Hepatocyte (in vitro differentiated cells): ENCODE data around the gene PRIMA1. TPM values are rescaled to one million over a fixed set of nuclear protein-coding genes. Genes with fewer than 3 reads are reported as not detected.

ENCODE experiments used
- DNase-seq: peaks from one replicate; pipeline ENCODE4 v3.0.0-alpha.2; 2016; ENCODE audit warnings: low spot score
- H2AFZ ChIP-seq: fragments of 200-600 bp; sonication (generic); 2 replicates; pipeline ENCODE4 v1.6.0; 2016; ENCODE audit warnings: antibody characterized with exemption, mild to moderate bottlenecking
- H3K27ac ChIP-seq: fragments of 200-600 bp; sonication (generic); 2 replicates; pipeline ENCODE4 v1.5.1; 2016; ENCODE audit warnings: mild to moderate bottlenecking
- H3K27me3 ChIP-seq: fragments of 200-600 bp; sonication (generic); 2 replicates; pipeline ENCODE4 v1.6.1; 2016
- H3K36me3 ChIP-seq: fragments of 200-600 bp; sonication (generic); replicated peaks from 2 replicates; pipeline ENCODE4 v1.5.1; 2016; ENCODE audit warnings: low read depth; ENCODE audit not compliant: insufficient read depth
- H3K4me1 ChIP-seq: fragments of 200-600 bp; sonication (generic); 2 replicates; pipeline ENCODE4 v1.5.1; 2016; ENCODE audit warnings: mild to moderate bottlenecking, moderate library complexity; ENCODE audit not compliant: insufficient read depth
- H3K4me2 ChIP-seq: fragments of 200-600 bp; sonication (generic); 2 replicates; pipeline ENCODE4 v1.6.0; 2016
- H3K4me3 ChIP-seq: fragments of 200-600 bp; sonication (generic); 2 replicates; pipeline ENCODE4 v1.5.1; 2016; ENCODE audit warnings: mild to moderate bottlenecking
- H3K79me2 ChIP-seq: fragments of 200-600 bp; sonication (generic); 2 replicates; pipeline ENCODE4 v1.6.0; 2017; ENCODE audit warnings: mild to moderate bottlenecking
- H3K9me2 ChIP-seq: fragments of 200-600 bp; sonication (generic); replicated peaks from 2 replicates; pipeline ENCODE4 v1.6.0; 2017; ENCODE audit warnings: mild to moderate bottlenecking; ENCODE audit not compliant: insufficient read depth
- H3K9me3 ChIP-seq: fragments of 200-600 bp; sonication (generic); 2 replicates; pipeline ENCODE4 v1.5.1; 2016; ENCODE audit warnings: low read depth, mild to moderate bottlenecking
- H4K20me1 ChIP-seq: fragments of 200-600 bp; sonication (generic); 2 replicates; pipeline ENCODE4 v1.6.0; 2016; ENCODE audit warnings: mild to moderate bottlenecking; ENCODE audit not compliant: insufficient read depth, poor library complexity, severe bottlenecking
- CTCF ChIP-seq: fragments of 200-600 bp; sonication (generic); IDR thresholded peaks from 2 replicates; pipeline ENCODE4 v1.5.1; 2016; ENCODE audit warnings: antibody characterized with exemption, mild to moderate bottlenecking; ENCODE audit not compliant: poor library complexity
- EZH2 ChIP-seq: fragments of 200-600 bp; sonication (generic); IDR thresholded peaks from 2 replicates; pipeline ENCODE4 v1.6.1; 2016; ENCODE audit warnings: antibody characterized with exemption, mild to moderate bottlenecking, borderline replicate concordance
- EZH2phosphoT487 ChIP-seq: fragments of 200-600 bp; sonication (generic); IDR thresholded peaks from one replicate; pipeline ENCODE4 v1.6.1; 2018; ENCODE audit warnings: antibody characterized with exemption, mild to moderate bottlenecking, low read depth, moderate library complexity; ENCODE audit not compliant: unreplicated experiment, severe bottlenecking
- WGBS: methylation state at CpG from one replicate; pipeline ENCODE4 v1.1.6; 2016; ENCODE audit warnings: low lambda C conversion rate; ENCODE audit errors: missing lambda C conversion rate; 5-methylcytosine and 5-hydroxymethylcytosine counted together
- polyA plus RNA-seq: library from polyadenylated mRNA; unstranded; fragments of >200 nt; fragmentation: Nextera tagmentation; extraction: Ambion mirVana; gene quantifications from 2 replicates; pipeline ENCODE4 v1.2.1, GENCODE V29; 2016
- total RNA-seq: library from RNA; depleted of rRNA; stranded (reverse); fragments of >200 nt; gene quantifications from 2 replicates; pipeline ENCODE4 v1.2.3, GENCODE V29; 2014

Gene PRIMA1
- total and polyA plus RNA-seq, 2 experiments from 2014 or later, result 1.5 to 1.9 TPM

GRCh38 chr14:93793555-93794324, 5.5 kb upstream of the PRIMA1 start:
- no peak for TF ChIP-seq EZH2
- no peak for TF ChIP-seq CTCF
- TF ChIP-seq EZH2phosphoT487, result no peak
- Histone ChIP-seq H3K9me2 (no peaks in the 10 kb centered on the region), H4K20me1 (no peaks in the 10 kb centered on the region), H3K27ac (no peak overlapping the region), H3K4me2 (no peak overlapping the region), H3K4me1 (peaks cover 6% of the 10 kb centered on the region), H3K27me3 (peaks cover 14% of the 10 kb centered on the region), H3K4me3 (no peak overlapping the region), H3K9me3 (no peaks in the 10 kb centered on the region), H2AFZ (no peak overlapping the region), H3K36me3 (no peaks in the 10 kb centered on the region), H3K79me2 (no peaks in the 10 kb centered on the region)
- no peak for DNase-seq
- 81% methylated on average over 10 of the region's 10 CpGs for WGBS

- Histone ChIP-seq H3K27me3 (peaks cover 24% of the 10 kb centered on the region), H3K4me1 (peaks cover 15% of the 10 kb centered on the region)
These were observed 4.1 kb upstream of the PRIMA1 start for GRCh38 chr14:93792391-93792790.

GRCh38 chr14:93790966-93791365, 2.7 kb upstream of the PRIMA1 start:
- WGBS, result 79% methylated on average over 5 of the region's 5 CpGs
- no peaks in the 10 kb centered on the region for H4K20me1 ChIP-seq
- H3K4me2 ChIP-seq, result no peak overlapping the region
- H3K4me1 ChIP-seq, result peaks cover 15% of the 10 kb centered on the region
- H3K4me3 ChIP-seq, result no peak overlapping the region
- H3K9me2 ChIP-seq, result no peaks in the 10 kb centered on the region
- DNase-seq, result no peak
- no peaks in the 10 kb centered on the region for H3K79me2 ChIP-seq
- no peak overlapping the region for H2AFZ ChIP-seq
- peaks cover 38% of the 10 kb centered on the region for H3K27me3 ChIP-seq
- H3K36me3 ChIP-seq, result no peaks in the 10 kb centered on the region
- no peaks in the 10 kb centered on the region for H3K9me3 ChIP-seq
- TF ChIP-seq EZH2 (no peak), CTCF (no peak), EZH2phosphoT487 (no peak)
- H3K27ac ChIP-seq, result no peak overlapping the region

More at GRCh38 chr14:93792391-93792790, 4.1 kb upstream of the PRIMA1 start:
- no peaks in the 10 kb centered on the region for H3K36me3 ChIP-seq
- TF ChIP-seq CTCF, result no peak
- TF ChIP-seq EZH2phosphoT487, result no peak
- no peak for TF ChIP-seq EZH2
- no peak overlapping the region for H3K4me3 ChIP-seq
- WGBS, result 94% methylated on average over 3 of the region's 3 CpGs
- H3K9me3 ChIP-seq, result no peaks in the 10 kb centered on the region
- H2AFZ ChIP-seq, result no peak overlapping the region
- no peak overlapping the region for H3K4me2 ChIP-seq
- H3K9me2 ChIP-seq, result no peaks in the 10 kb centered on the region
- H3K79me2 ChIP-seq, result no peaks in the 10 kb centered on the region
- H4K20me1 ChIP-seq, result no peaks in the 10 kb centered on the region
- no peak overlapping the region for H3K27ac ChIP-seq
- DNase-seq, result no peak
